NCI-H2081 (cell line): ENCODE data around the gene SPATA13.
"Not testable (repeated sequence)": the region's sequence is repeated elsewhere in the genome, so short reads cannot be mapped to it uniquely, and the experiment has no call there.

ENCODE experiments used
- DNase-seq, 2 experiments: peaks; one replicate each; lab custom pipeline; 2025; lab: John Stamatoyannopoulos, UW

Gene SPATA13

GRCh38 chr13:24160458-24161009 lies at the start of gene SPATA13:
Gene SPATA13, plus strand, starts transcription at chr13:24160720. Its CDS starts 62,210 bp downstream, at chr13:24222930.
- DNase-seq: peak; percentile 57 to 84

DNA sequence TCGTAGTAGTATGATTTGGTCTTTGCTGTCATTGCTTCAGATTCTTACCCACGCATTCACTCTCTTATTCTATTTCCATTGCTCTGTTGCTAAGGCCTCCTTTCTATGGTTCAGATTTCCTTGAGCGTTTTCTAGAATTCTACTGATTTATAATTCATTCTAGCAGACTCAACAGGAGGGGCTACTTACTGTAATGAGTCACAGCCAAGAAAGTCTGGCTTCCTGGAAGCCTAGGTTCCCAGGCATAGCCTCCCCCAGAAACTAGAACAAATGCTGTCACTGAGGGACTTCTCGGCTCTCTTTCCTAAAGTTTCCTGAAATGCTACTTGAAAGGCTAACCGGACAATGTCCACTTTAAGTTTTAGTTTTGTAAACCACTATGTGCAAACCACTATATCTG lies 47.7 kb upstream of the SPATA13 start:
- DNase-seq: no peak

GRCh38 chr13:24115671-24116070 lies 44.8 kb upstream of the SPATA13 start:
- DNase-seq: no peak

GRCh38 chr13:24116131-24116530 lies 44.4 kb upstream of the SPATA13 start:
- DNase-seq: no peak

- no peak for DNase-seq
Measured at GRCh38 chr13:24118576-24118975, 41.9 kb upstream of the SPATA13 start.

- no peak for DNase-seq
Measured at GRCh38 chr13:24119626-24120508, 40.7 kb upstream of the SPATA13 start.

DNA sequence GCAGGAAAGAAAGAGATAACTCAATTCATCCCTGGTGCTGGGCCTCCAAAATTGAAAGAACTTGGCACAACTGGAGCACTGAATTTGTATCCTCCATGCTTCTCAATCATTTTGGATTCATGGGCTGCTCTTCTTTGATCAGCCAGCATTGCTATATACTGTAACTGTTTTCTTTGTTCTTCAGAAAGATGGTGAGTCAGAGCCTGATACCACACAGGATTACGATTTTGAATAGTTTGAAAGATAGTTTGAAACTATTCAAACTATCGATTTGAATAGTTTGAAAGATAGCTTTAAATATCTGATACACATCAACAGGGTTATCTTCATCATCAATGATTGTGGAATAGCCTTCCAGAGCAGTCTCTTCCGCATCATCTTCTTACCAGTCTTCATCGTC lies 38.5 kb upstream of the SPATA13 start:
- not testable (repeated sequence) for DNase-seq

DNA sequence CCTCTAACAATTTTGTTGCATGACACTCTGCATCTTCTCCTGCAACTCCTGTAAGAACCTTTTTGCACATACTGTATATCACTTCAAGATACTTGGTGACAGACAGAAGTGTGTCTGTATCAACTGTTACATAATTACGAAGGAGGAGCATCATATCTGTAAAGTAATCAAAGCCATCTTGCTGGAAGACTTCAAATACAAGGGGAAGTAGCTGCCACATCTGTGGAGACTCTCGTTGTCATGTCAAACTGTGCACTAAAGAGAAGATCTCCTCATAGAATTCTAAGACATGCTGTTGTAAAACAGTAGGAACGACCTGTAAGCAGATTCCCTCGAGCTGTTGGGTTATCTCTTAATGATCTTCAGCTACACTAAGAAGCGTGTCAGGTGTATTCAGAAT lies 38.0 kb upstream of the SPATA13 start:
- no peak for DNase-seq

DNA sequence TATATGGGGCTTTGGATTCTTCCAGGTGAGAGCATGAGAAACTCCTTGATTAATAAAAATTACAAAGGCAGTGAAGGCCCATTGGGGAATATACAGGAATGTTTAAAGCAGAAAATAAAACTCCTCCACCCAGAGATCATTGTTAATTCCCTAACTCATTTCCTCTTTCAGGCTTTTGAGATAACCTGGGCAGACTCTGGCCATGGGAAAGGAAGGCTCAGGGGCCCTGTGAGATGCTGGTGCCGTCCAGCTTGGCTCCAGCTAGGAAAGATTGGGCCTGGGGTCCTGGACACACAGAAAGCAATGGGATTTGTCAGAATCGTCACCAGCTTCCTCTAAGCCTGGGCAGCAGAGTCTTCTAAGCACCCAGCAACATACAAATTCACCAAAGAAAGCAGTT lies 36.8 kb upstream of the SPATA13 start:
- DNase-seq: no peak

DNA sequence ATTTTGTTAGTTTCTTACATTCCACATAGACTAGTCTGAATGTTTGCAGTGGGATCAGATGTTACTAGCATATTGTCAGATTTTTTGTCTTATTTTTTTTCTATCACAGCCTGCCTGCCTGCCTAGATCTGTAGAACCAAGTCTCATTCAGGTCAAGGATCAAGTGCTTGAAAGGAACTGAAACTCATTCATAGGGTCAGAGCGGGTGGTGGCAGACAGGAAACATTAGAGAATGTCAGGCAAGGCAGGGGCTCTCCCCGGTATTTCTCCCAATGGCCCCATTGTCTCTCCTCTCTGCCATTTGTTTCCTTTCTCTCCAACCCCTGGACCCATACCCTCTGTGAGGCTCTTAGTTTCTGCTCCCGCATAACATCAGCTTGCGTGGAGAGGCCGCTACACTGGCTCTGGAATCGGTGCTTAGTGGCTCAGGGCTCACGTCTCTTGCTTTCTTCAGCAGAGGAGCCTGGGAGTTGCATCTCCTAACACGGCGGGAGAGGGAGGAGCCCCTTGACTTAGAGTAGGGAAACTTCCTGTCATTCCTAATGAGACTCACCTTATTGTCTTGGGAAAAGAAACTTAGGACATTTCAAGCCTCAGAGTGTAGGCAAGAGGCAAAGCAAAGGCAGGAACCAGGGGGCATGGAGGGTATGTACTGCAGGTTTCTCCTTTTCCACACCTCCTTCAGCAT lies 35.6 kb upstream of the SPATA13 start:
- no peak for DNase-seq

GRCh38 chr13:24127116-24127631 lies 33.3 kb upstream of the SPATA13 start:
- no peak for DNase-seq

DNA sequence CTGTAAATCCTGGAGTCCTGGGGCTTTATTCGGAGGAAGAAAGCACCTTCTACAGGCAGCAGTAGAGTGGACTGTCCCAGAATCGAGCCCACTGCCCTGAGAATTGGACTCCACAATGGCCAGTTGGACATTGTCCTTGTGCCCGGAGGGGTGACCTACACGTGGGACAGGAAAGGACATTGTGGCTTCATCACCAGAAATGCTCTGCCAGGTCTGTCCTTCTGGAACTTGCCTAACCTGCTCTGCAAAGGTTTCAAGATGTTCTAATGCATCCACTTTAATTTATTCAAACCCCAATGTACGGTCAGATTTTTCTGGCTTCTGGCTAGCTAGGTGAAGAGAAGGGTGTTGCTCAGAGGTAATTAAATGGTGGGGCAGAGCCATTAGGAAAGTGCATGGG lies 32.4 kb upstream of the SPATA13 start:
- no peak for DNase-seq

- DNase-seq: no peak
Measured at GRCh38 chr13:24128962-24129361, 31.6 kb upstream of the SPATA13 start.

DNA sequence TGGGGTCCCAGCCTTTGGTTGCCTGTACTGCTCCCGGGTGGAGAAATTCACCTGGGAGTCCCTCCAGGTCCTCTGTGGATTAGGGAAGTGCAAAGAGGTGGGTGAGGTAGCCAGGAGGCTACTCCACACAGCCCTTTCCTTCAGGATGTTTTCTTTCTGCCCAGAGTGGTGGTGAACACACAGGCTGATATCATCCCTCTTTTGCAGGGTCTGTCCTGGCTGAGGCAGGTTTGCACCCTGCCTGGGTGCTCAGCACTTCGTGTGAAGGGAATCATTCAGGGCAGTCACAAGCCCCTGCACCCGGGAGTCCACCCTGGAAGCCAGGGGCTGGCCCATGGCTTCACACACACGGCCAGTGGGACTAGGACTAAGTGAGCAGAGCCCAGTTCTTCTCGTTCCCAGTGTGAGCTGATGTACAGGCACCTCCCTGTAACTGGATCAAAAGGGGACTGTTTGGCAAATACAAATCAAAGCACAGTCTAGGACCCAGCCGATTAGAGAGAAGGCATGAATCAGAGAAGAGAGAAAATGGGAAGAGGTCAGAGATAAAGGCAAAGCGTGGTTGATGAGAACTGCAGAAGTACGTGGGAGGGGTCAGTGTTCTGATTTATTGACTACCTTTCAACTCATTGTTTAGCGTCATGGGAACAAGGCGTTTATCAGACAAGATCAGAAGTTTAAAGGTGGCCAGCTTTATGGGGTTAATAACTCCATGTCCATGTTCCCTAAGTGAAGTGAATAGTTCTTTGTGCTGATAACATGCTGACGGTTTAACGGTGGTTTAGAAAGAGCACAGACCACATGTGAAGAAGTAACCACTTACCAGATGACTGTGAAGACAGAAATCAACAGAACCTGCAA lies 30.4 kb upstream of the SPATA13 start:
- no peak for DNase-seq

GRCh38 chr13:24131749-24132148 lies 28.8 kb upstream of the SPATA13 start:
- no peak for DNase-seq

- no peak for DNase-seq
Measured at GRCh38 chr13:24133021-24133795, 27.3 kb upstream of the SPATA13 start.

DNA sequence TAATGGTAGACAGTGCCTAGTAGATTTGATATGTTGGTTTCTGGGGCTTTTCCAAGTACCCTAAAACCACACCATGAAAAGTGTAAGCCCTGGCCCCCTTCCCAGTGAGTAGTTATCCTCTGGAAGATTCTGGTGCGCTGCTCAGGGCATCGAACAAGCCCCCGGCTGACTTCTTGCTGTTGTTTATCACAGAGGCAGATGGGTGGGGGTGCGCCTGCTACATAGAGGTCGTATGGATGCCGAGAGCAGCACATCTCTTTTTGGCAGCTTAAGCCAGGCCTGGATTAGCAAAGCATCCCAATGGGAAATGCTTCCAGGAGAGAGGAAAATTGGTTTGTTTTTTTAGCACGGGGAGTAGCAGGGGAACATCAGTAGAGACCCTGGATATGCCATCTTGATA lies 26.3 kb upstream of the SPATA13 start:
- no peak for DNase-seq

GRCh38 chr13:24134757-24135156 lies 25.8 kb upstream of the SPATA13 start:
- DNase-seq: no peak

DNA sequence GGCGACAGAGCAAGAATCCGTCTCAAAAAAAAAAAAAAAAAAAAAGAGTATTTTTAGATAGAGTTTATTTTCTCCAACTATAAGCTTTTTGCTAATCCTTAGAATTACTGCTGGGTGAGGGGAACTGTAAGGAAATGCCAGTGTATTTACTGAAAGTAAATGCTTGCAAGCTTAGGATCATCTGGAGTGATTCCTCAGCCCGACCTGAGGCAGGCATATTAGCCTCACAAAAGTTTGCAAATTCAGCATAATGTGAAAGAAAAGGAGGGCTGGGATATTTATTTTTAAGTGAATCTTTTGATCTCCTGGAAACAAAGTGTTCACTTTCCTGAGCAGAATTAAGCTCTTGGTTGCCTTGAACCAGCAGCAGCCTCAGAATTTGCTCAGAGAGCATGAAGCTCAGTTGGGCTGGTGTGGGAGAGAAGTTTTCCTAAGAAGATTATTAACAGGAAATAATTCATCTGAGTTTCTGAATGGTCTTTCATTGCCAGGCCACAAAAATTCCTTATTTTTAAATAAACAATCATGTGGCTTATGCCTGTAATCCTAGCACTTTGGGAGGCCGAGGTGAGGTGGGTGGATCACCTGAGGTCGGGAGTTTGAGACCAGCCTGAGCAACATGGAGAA lies 24.7 kb upstream of the SPATA13 start:
- DNase-seq: no peak

DNA sequence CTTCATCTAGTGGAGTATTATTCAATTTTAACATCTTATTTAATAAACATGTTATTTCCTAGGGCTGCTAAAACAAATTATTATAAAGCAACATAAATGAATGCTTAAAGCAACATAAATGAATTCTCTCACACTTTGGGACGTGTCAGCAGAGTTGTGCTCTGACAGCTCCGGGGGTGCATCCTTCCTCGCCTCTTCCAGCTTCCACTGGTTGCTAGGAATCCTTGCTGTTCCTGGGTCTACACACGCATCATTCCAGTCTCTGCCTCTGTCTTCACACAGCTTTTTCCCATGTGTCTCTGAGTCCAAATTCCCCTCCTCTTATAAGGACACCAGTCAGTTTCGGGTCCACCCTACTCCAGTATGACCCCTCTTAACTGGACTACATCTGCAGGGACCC lies 21.6 kb upstream of the SPATA13 start:
- no peak for DNase-seq
